ENCODE measurements around the gene NKX1-1.

Gene NKX1-1

DNA sequence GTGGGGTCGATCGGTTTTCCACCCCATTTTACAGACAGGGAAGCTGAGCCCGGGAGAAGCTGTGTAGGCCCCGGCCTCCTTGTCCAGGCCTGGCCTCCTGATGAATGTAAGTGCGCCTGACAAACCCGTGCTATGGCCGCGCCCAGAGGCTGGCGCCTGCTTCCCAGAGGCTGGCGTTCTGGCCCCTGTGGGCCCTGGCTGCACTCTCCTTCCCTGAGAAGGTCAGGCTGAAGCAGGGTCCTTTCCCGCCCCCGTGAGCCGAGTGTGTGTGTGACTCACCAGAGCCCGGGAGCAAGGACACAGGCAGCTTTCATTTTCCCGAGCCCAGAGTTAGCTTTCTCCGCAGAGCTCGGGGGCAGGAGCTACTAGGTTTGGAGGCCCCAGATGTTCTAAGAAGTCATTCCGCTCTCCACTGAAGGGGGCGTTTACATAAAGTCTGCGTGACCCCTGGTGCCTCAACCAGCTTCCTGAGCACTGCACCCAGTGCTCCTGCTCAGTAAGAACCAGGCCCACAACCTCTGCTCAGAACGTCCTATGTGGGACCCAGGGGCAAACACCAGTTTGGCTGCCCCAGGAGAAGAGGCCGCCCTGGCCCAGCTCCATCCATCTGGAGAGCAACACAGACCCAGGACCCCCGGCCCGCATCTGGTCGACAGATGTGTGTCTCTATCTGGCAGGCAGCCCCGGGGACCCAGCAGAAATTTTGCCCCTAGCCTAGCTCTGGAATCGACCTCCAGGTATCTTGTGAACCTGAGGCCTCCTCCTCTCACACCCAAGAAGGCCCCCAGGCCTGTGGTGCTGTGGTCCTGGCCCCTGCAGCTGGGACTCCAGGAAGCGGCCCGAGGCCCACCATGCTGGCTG, 45.6 kb downstream of the NKX1-1 start:
- Histone ChIP-seq H3K27me3 (ENCODE audit: control insufficient read depth in 5 of 5, insufficient read depth in 4 of 5, low read length in 5 of 5) (no peaks in the 10 kb centered on the region), H3K36me3 (ENCODE audit: control insufficient read depth in 5 of 5, insufficient read depth in 5 of 5, low read length in 5 of 5) (peaks cover 0 to 70% (median 37%) of the 10 kb centered on the region in 5 donors), H3K9me3 (ENCODE audit: control insufficient read depth in 5 of 5, low read length in 5 of 5) (no peaks in the 10 kb centered on the region), H3K4me3 (ENCODE audit: low read depth in 1 of 5, low read length in 5 of 5) (no peak overlapping the region), H3K9ac (ENCODE audit: low read length in 5 of 5) (peak overlapping the region in 1 of 5 donors; percentile 44), H3K4me1 (ENCODE audit: control insufficient read depth in 5 of 5, insufficient read depth in 5 of 5, low read length in 5 of 5) (peaks cover 0 to 9% (median 0%) of the 10 kb centered on the region in 5 donors), H3K27ac (ENCODE audit: low read depth, low read length) (no peak overlapping the region)

GRCh38 chr4:1359976-1360375, 46.3 kb downstream of the NKX1-1 start:
- H3K4me3 ChIP-seq (ENCODE audit: low read depth in 1 of 5, low read length in 5 of 5) = no peak overlapping the region
- H3K9ac ChIP-seq (ENCODE audit: low read length in 5 of 5) = peak overlapping the region in 1 of 5 donors; percentile 44
- no peak overlapping the region for H3K27ac ChIP-seq (ENCODE audit: low read depth, low read length)
- no peaks in the 10 kb centered on the region for H3K27me3 ChIP-seq (ENCODE audit: control insufficient read depth in 5 of 5, insufficient read depth in 4 of 5, low read length in 5 of 5)
- H3K36me3 ChIP-seq (ENCODE audit: control insufficient read depth in 5 of 5, insufficient read depth in 5 of 5, low read length in 5 of 5) = peaks cover 0 to 72% (median 44%) of the 10 kb centered on the region in 5 donors
- H3K4me1 ChIP-seq (ENCODE audit: control insufficient read depth in 5 of 5, insufficient read depth in 5 of 5, low read length in 5 of 5) = peaks cover 0 to 9% (median 0%) of the 10 kb centered on the region in 5 donors
- no peaks in the 10 kb centered on the region for H3K9me3 ChIP-seq (ENCODE audit: control insufficient read depth in 5 of 5, low read length in 5 of 5)

DNA sequence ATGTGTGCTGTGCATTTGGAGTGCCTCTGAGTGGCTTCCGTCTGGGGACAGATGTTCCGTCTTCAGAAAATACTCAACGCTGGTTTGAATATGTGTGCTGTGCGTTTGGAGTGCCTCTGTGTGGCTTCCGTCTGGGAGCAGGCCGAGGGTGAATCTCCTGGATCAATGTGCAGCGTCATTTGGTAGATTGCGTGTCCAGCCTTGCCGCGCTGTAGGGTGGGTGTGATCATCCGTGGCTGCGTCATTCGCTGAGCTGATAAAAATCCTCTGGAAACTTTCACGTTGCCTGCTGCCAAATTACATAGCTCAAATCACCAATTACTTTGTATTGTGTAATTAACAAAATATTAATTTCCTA, 47.1 kb downstream of the NKX1-1 start:
- Histone ChIP-seq H3K36me3 (ENCODE audit: control insufficient read depth in 5 of 5, insufficient read depth in 5 of 5, low read length in 5 of 5) (peaks cover 0 to 74% (median 50%) of the 10 kb centered on the region in 5 donors), H3K4me1 (ENCODE audit: control insufficient read depth in 5 of 5, insufficient read depth in 5 of 5, low read length in 5 of 5) (peaks cover 0 to 9% (median 0%) of the 10 kb centered on the region in 5 donors), H3K9ac (ENCODE audit: low read length in 5 of 5) (no peak overlapping the region), H3K27me3 (ENCODE audit: control insufficient read depth in 5 of 5, insufficient read depth in 4 of 5, low read length in 5 of 5) (no peaks in the 10 kb centered on the region), H3K9me3 (ENCODE audit: control insufficient read depth in 5 of 5, low read length in 5 of 5) (no peaks in the 10 kb centered on the region), H3K27ac (ENCODE audit: low read depth, low read length) (no peak overlapping the region), H3K4me3 (ENCODE audit: low read depth in 1 of 5, low read length in 5 of 5) (no peak overlapping the region)

GRCh38 chr4:1358421-1359143, 47.7 kb downstream of the NKX1-1 start:
- Histone ChIP-seq H3K9ac (ENCODE audit: low read length in 5 of 5) (no peak overlapping the region), H3K27me3 (ENCODE audit: control insufficient read depth in 5 of 5, insufficient read depth in 4 of 5, low read length in 5 of 5) (no peaks in the 10 kb centered on the region), H3K4me1 (ENCODE audit: control insufficient read depth in 5 of 5, insufficient read depth in 5 of 5, low read length in 5 of 5) (peaks cover 0 to 9% (median 0%) of the 10 kb centered on the region in 5 donors), H3K27ac (ENCODE audit: low read depth, low read length) (no peak overlapping the region), H3K36me3 (ENCODE audit: control insufficient read depth in 5 of 5, insufficient read depth in 5 of 5, low read length in 5 of 5) (peaks cover 0 to 75% (median 51%) of the 10 kb centered on the region in 5 donors), H3K4me3 (ENCODE audit: low read depth in 1 of 5, low read length in 5 of 5) (no peak overlapping the region), H3K9me3 (ENCODE audit: control insufficient read depth in 5 of 5, low read length in 5 of 5) (no peaks in the 10 kb centered on the region)

GRCh38 chr4:1357356-1358248, 48.6 kb downstream of the NKX1-1 start:
- no peaks in the 10 kb centered on the region for H3K9me3 ChIP-seq (ENCODE audit: control insufficient read depth in 5 of 5, low read length in 5 of 5)
- no peak overlapping the region for H3K27ac ChIP-seq (ENCODE audit: low read depth, low read length)
- no peaks in the 10 kb centered on the region for H3K27me3 ChIP-seq (ENCODE audit: control insufficient read depth in 5 of 5, insufficient read depth in 4 of 5, low read length in 5 of 5)
- H3K9ac ChIP-seq (ENCODE audit: low read length in 5 of 5) = no peak overlapping the region
- H3K36me3 ChIP-seq (ENCODE audit: control insufficient read depth in 5 of 5, insufficient read depth in 5 of 5, low read length in 5 of 5) = peaks cover 0 to 80% (median 54%) of the 10 kb centered on the region in 5 donors
- H3K4me1 ChIP-seq (ENCODE audit: control insufficient read depth in 5 of 5, insufficient read depth in 5 of 5, low read length in 5 of 5) = peaks cover 0 to 9% (median 0%) of the 10 kb centered on the region in 5 donors
- H3K4me3 ChIP-seq (ENCODE audit: low read depth in 1 of 5, low read length in 5 of 5) = no peak overlapping the region

- H3K27ac ChIP-seq (ENCODE audit: low read depth, low read length) = no peak overlapping the region
- no peaks in the 10 kb centered on the region for H3K9me3 ChIP-seq (ENCODE audit: control insufficient read depth in 5 of 5, low read length in 5 of 5)
- no peak overlapping the region for H3K4me3 ChIP-seq (ENCODE audit: low read depth in 1 of 5, low read length in 5 of 5)
- H3K27me3 ChIP-seq (ENCODE audit: control insufficient read depth in 5 of 5, insufficient read depth in 4 of 5, low read length in 5 of 5) = no peaks in the 10 kb centered on the region
- H3K36me3 ChIP-seq (ENCODE audit: control insufficient read depth in 5 of 5, insufficient read depth in 5 of 5, low read length in 5 of 5) = peaks cover 0 to 81% (median 55%) of the 10 kb centered on the region in 5 donors
- H3K9ac ChIP-seq (ENCODE audit: low read length in 5 of 5) = no peak overlapping the region
- peaks cover 2 to 13% (median 3%) of the 10 kb centered on the region in 5 donors for H3K4me1 ChIP-seq (ENCODE audit: control insufficient read depth in 5 of 5, insufficient read depth in 5 of 5, low read length in 5 of 5)
These were observed 49.9 kb downstream of the NKX1-1 start for GRCh38 chr4:1356181-1356998.

DNA sequence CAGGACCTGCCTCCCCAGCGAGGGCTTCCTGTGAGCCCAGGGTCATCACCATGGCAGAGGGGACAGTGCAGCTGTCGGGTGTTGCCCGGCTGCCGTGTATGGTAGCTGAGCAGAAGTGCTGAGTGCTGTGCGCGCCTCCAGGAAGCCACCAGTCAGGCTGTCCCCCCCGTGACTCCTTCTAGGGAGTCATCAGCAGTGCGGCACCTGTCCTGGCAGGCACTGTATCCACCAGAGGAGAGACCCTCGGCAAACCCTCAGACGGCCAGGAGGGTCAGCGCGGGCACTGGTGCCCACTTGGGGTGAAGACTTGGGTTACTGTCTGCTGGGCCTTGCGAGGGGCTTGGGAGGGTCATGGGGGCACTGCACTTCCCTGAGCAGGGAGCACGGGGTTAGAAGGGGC, 50.9 kb downstream of the NKX1-1 start:
- H3K4me1 ChIP-seq (ENCODE audit: control insufficient read depth in 5 of 5, insufficient read depth in 5 of 5, low read length in 5 of 5) = peaks cover under 1 to 8% (median 3%) of the 10 kb centered on the region in 5 donors
- H3K27me3 ChIP-seq (ENCODE audit: control insufficient read depth in 5 of 5, insufficient read depth in 4 of 5, low read length in 5 of 5) = no peaks in the 10 kb centered on the region
- H3K36me3 ChIP-seq (ENCODE audit: control insufficient read depth in 5 of 5, insufficient read depth in 5 of 5, low read length in 5 of 5) = peaks cover 0 to 77% (median 55%) of the 10 kb centered on the region in 5 donors
- no peak overlapping the region for H3K4me3 ChIP-seq (ENCODE audit: low read depth in 1 of 5, low read length in 5 of 5)
- no peak overlapping the region for H3K27ac ChIP-seq (ENCODE audit: low read depth, low read length)
- H3K9ac ChIP-seq (ENCODE audit: low read length in 5 of 5) = no peak overlapping the region
- no peaks in the 10 kb centered on the region for H3K9me3 ChIP-seq (ENCODE audit: control insufficient read depth in 5 of 5, low read length in 5 of 5)

DNA sequence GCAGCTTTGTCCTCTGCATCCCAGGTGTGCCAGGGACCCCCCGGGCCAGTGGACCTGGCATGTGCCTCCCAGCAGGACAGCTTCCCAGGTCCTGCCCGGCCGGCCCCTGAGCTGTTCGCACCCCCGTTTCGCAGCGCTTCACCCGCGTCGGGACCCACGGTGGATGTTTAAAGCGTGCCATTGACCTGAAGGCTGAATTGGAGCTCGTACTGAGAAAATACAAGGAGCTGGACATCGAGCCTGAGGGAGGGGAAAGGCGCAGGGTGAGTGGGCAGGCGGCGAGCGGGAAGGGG, 51.3 kb downstream of the NKX1-1 start:
- no peaks in the 10 kb centered on the region for H3K9me3 ChIP-seq (ENCODE audit: control insufficient read depth in 5 of 5, low read length in 5 of 5)
- no peak overlapping the region for H3K27ac ChIP-seq (ENCODE audit: low read depth, low read length)
- peaks cover 0 to 77% (median 57%) of the 10 kb centered on the region in 5 donors for H3K36me3 ChIP-seq (ENCODE audit: control insufficient read depth in 5 of 5, insufficient read depth in 5 of 5, low read length in 5 of 5)
- H3K9ac ChIP-seq (ENCODE audit: low read length in 5 of 5) = no peak overlapping the region
- H3K27me3 ChIP-seq (ENCODE audit: control insufficient read depth in 5 of 5, insufficient read depth in 4 of 5, low read length in 5 of 5) = no peaks in the 10 kb centered on the region
- H3K4me1 ChIP-seq (ENCODE audit: control insufficient read depth in 5 of 5, insufficient read depth in 5 of 5, low read length in 5 of 5) = peaks cover 0 to 7% (median 3%) of the 10 kb centered on the region in 5 donors
- no peak overlapping the region for H3K4me3 ChIP-seq (ENCODE audit: low read depth in 1 of 5, low read length in 5 of 5)

Measured in subcutaneous abdominal adipose tissue (tissue), 5 donors.